H4 (cell line): ENCODE data around the gene CCDC86. TPM values are rescaled to one million over a fixed set of nuclear protein-coding genes. Genes with fewer than 3 reads are reported as not detected.
"Not testable (repeated sequence)": the region's sequence is repeated elsewhere in the genome, so short reads cannot be mapped to it uniquely, and the experiment has no call there.

Experiments
- DNase-seq: peaks from one replicate; pipeline ENCODE4 v3.0.0-alpha.2; 2015; ENCODE audit warnings: low spot score
- total RNA-seq: library from RNA; depleted of rRNA; stranded (reverse); fragments of >200 nt; shearing (Covaris generic); gene quantifications from 2 replicates; pipeline ENCODE4 v1.2.3, GENCODE V29; 2014; rRNA removed

The CCDC86 gene
- total RNA-seq = 12.4 and 12.7 TPM in 2 replicates

- DNase-seq = peak; percentile 92
Measured at GRCh38 chr11:60841797-60842667, at the start of gene CCDC86. Gene CCDC86, plus strand, starts transcription at chr11:60842113. Its CDS starts 12 bp downstream, at chr11:60842125.

- no peak for DNase-seq
Measured at GRCh38 chr11:60792521-60792920, 49.4 kb upstream of the CCDC86 start.

GRCh38 chr11:60795291-60795690 is 46.6 kb upstream of the CCDC86 start:
- DNase-seq = no peak

GRCh38 chr11:60797846-60798630 is 43.9 kb upstream of the CCDC86 start:
- no peak for DNase-seq

GRCh38 chr11:60798631-60799030 is 43.3 kb upstream of the CCDC86 start:
- DNase-seq = no peak

- no peak for DNase-seq
Measured at GRCh38 chr11:60801194-60801593, 40.7 kb upstream of the CCDC86 start.

GRCh38 chr11:60803273-60803936 is 38.5 kb upstream of the CCDC86 start:
- no peak for DNase-seq

GRCh38 chr11:60809249-60809648 is 32.7 kb upstream of the CCDC86 start:
- DNase-seq = no peak

GRCh38 chr11:60809691-60810090 is 32.2 kb upstream of the CCDC86 start:
- DNase-seq = no peak

GRCh38 chr11:60810151-60810550 is 31.8 kb upstream of the CCDC86 start:
- no peak for DNase-seq

GRCh38 chr11:60810569-60810968 is 31.3 kb upstream of the CCDC86 start:
- DNase-seq = no peak

- DNase-seq = no peak
Measured at GRCh38 chr11:60813324-60813723, 28.6 kb upstream of the CCDC86 start.

- no peak for DNase-seq
Measured at GRCh38 chr11:60814112-60814511, 27.8 kb upstream of the CCDC86 start.

GRCh38 chr11:60816590-60817157 is 25.2 kb upstream of the CCDC86 start:
- no peak for DNase-seq

- no peak for DNase-seq
Measured at GRCh38 chr11:60818057-60818456, 23.9 kb upstream of the CCDC86 start.

GRCh38 chr11:60821827-60822599 is 19.9 kb upstream of the CCDC86 start:
- no peak for DNase-seq

GRCh38 chr11:60823745-60824306 is 18.1 kb upstream of the CCDC86 start:
- not testable (repeated sequence) for DNase-seq

- no peak for DNase-seq
Measured at GRCh38 chr11:60825118-60825517, 16.8 kb upstream of the CCDC86 start.

- no peak for DNase-seq
Measured at GRCh38 chr11:60825790-60826189, 16.1 kb upstream of the CCDC86 start.

- no peak for DNase-seq
Measured at GRCh38 chr11:60830478-60831142, 11.3 kb upstream of the CCDC86 start.
